Measurements from ENCODE around the gene ITPR1. TPM values are rescaled to one million over a fixed set of nuclear protein-coding genes. Genes with fewer than 3 reads are reported as not detected.

The ITPR1 gene
- total and polyA plus RNA-seq, 2 of the 4 experiments (the other 2 are of a cell fraction): 1.8 to 5.7 TPM

DNA sequence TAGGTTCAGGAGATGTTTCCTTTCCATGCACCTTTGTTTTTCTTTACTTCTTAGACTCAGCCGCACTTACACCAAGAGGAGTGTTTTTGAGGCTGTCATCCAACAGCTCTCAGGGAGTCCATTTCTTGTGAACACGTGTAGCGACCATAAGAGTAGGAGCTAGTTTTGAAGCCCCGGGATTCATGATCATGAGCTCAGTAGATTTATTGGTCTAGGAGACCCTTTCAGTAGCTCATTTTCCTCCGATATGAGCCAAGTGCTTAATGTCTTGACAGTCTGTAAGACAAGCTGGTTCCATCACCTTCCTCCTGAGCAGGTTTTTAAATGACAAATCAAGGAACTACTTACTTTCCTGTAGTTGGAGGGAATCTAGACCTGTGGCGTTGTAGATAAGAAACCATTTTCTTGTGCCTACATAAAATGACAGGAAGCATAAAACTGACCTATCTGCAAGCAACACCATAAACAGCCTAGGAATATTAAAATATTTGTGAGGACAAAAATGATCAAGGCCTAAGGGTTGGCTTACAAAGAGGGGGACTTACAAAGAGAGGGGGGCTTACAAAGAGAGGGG is 313.5 kb downstream of the ITPR1 start:
- Histone ChIP-seq H4K20me1 (ENCODE audit: insufficient read depth, low read length) (no peaks in the 10 kb centered on the region), H2AFZ (replicated peaks; ENCODE audit: low read length, poor library complexity) (no peak overlapping the region), H2BK20ac (ENCODE audit: low read depth, low read length) (no peak overlapping the region), H3K79me1 (ENCODE audit: low read depth in 1 of 2, low read length in 2 of 2) (no peaks in the 10 kb centered on the region), H3K9ac (ENCODE audit: low read depth, low read length) (no peak overlapping the region), H3K9me1 (ENCODE audit: insufficient read depth, low read length) (no peaks in the 10 kb centered on the region; the same call in 1 of the 2 replicates), H3K4ac (ENCODE audit: low read depth, low read length) (no peak overlapping the region), H3K4me3 (ENCODE audit: insufficient read depth, low read depth, low read length) (no peak overlapping the region), H4K5ac (ENCODE audit: low read depth, low read length) (no peak overlapping the region), H3K23ac (ENCODE audit: low read depth, low read length) (no peak overlapping the region), H3K4me2 (ENCODE audit: low read depth, low read length) (no peak overlapping the region), H2BK15ac (ENCODE audit: low read depth, low read length) (no peak overlapping the region), H2BK5ac (ENCODE audit: low read depth, low read length, poor library complexity, severe bottlenecking) (no peak overlapping the region), H2AK5ac (ENCODE audit: low read depth, low read length) (no peak overlapping the region), H3K9me3 (ENCODE audit: control insufficient read depth, insufficient read depth, low read length) (no peaks in the 10 kb centered on the region), H3K36me3 (ENCODE audit: control insufficient read depth, insufficient read depth, low read length) (no peaks in the 10 kb centered on the region), H3K27me3 (ENCODE audit: control insufficient read depth, insufficient read depth, low read length) (peaks cover 2% of the 10 kb centered on the region; the same call in 1 of the 2 replicates), H4K91ac (ENCODE audit: insufficient read depth, low read depth, low read length) (no peak overlapping the region), H3K27ac (ENCODE audit: insufficient read depth, low read length) (no peak overlapping the region), H4K8ac (ENCODE audit: low read depth in 2 of 2, low read length in 2 of 2) (no peak overlapping the region), H2AK9ac (replicated peaks; ENCODE audit: low read depth, low read length, poor library complexity) (no peak overlapping the region), H3K14ac (replicated peaks; ENCODE audit: low read depth, low read length) (no peak overlapping the region), H3K18ac (ENCODE audit: low read depth, low read length) (no peak overlapping the region), H3K56ac (ENCODE audit: extremely low read depth, insufficient read depth, low read length) (no peak overlapping the region), H2BK120ac (ENCODE audit: low read depth, low read length) (no peak overlapping the region), H3K4me1 (ENCODE audit: control insufficient read depth, insufficient read depth, low read length) (no peaks in the 10 kb centered on the region)
- no TSS peak for BruUV-seq (replicated peaks)
- in situ Hi-C loops (cut with MboI; ENCODE audit: low sequenced_read_pairs): no loop called here
- ChIA-PET POLR2A (ENCODE audit: unreplicated experiment) (no interaction called here), CTCF (interaction anchor here (0.7 kb wide), 1 partner anchor 25 kb away, joined by 4 read pairs; no protein-coding TSS in a partner anchor)
- DNase-seq (no peak), ATAC-seq (ENCODE audit: low read depth) (no peak)
- TF ChIP-seq SMC3 (IDR thresholded peaks at IDR 0.05; ENCODE audit: low read depth, low read length) (no peak), FOS (IDR thresholded peaks at IDR 0.05; ENCODE audit: low read depth, low read length) (no peak), MAZ (IDR thresholded peaks at IDR 0.05; ENCODE audit: borderline replicate concordance, low read depth, low read length) (no peak), MXI1 (IDR thresholded peaks at IDR 0.05; ENCODE audit: borderline replicate concordance, low read depth, low read length) (no peak), MAFK (IDR thresholded peaks at IDR 0.05; ENCODE audit: low read depth, low read length) (no peak), CHD1 (IDR thresholded peaks at IDR 0.05; ENCODE audit: low read depth, low read length) (no peak)
- TF ChIP-seq, protein P1, sequence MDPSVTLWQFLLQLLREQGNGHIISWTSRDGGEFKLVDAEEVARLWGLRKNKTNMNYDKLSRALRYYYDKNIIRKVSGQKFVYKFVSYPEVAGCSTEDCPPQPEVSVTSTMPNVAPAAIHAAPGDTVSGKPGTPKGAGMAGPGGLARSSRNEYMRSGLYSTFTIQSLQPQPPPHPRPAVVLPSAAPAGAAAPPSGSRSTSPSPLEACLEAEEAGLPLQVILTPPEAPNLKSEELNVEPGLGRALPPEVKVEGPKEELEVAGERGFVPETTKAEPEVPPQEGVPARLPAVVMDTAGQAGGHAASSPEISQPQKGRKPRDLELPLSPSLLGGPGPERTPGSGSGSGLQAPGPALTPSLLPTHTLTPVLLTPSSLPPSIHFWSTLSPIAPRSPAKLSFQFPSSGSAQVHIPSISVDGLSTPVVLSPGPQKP (IDR thresholded peaks at IDR 0.05; ENCODE audit: borderline replicate concordance, low read depth, low read length): no peak
- TF ChIP-seq, protein P2, sequence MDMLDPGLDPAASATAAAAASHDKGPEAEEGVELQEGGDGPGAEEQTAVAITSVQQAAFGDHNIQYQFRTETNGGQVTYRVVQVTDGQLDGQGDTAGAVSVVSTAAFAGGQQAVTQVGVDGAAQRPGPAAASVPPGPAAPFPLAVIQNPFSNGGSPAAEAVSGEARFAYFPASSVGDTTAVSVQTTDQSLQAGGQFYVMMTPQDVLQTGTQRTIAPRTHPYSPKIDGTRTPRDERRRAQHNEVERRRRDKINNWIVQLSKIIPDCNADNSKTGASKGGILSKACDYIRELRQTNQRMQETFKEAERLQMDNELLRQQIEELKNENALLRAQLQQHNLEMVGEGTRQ (IDR thresholded peaks at IDR 0.05; ENCODE audit: low read depth, low read length): no peak
- intact Hi-C loops (cut with micrococcal nuclease): no loop called here
- 100% methylated on average over 2 of the region's 6 CpGs; no CpG with 5 or more reads in 1 of the 2 experiments for WGBS, 2 experiments (ENCODE audit: extremely low coverage in 2 of 2, insufficient read length in 1 of 2)
- dilution Hi-C loops (cut with HindIII; ENCODE audit: low sequenced_read_pairs, unreplicated experiment): no loop called here
